Retina (tissue), 1 donor: ENCODE results near the gene GRIN3B.

Experiments used
- DNase-seq: peaks from one replicate; pipeline ENCODE4 v3.0.0-alpha.2; 2016

Gene GRIN3B

GRCh38 chr19:964761-965694 is 35.2 kb upstream of the GRIN3B start:
- DNase-seq = no peak

DNA sequence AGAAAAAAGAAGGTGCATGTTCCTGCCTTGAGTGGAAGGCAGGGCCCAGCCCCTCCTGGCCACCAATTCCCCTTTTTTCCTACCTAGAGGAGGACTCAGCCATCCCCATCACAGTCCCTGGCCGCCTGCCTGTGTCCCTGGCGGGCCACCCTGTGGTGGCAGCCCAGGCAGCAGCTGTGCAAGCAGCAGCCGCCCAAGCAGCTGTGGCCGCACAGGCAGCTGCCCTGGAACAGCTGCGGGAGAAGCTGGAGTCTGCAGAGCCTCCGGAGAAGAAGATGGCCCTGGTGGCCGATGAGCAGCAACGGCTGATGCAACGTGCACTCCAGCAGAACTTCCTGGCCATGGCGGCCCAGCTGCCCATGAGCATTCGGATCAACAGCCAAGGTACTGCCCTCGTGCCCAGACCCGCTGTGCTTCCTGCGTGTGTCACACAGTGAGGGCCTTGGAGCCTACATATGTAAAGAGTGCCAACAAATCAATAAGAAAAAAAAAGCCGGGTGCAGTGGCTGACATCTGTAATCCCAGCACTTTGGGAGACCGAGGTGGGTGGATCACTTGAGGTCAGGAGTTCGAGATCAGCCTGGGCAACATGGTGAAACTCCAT is 33.6 kb upstream of the GRIN3B start:
- no peak for DNase-seq

- DNase-seq = no peak
Observed at GRCh38 chr19:970695-971094, 29.5 kb upstream of the GRIN3B start.

DNA sequence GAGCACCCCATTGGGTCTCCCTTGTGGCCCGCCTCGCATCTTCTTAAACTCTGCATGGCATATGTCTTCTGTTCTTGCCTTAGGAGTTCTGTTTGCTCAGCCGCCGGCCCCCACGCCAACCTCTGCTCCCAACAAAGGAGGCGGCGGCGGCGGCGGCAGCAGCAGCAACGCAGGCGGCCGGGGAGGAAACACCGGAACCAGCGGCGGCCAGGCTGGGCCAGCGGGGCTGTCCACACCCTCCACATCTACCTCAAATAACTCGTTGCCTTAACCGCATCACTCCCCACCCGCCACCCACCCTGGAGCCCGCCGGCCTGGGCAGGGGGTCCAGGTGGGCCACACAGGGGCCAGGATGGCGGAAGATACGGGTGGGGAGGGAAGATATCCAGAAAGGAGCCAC is 28.4 kb upstream of the GRIN3B start:
- DNase-seq = no peak

DNA sequence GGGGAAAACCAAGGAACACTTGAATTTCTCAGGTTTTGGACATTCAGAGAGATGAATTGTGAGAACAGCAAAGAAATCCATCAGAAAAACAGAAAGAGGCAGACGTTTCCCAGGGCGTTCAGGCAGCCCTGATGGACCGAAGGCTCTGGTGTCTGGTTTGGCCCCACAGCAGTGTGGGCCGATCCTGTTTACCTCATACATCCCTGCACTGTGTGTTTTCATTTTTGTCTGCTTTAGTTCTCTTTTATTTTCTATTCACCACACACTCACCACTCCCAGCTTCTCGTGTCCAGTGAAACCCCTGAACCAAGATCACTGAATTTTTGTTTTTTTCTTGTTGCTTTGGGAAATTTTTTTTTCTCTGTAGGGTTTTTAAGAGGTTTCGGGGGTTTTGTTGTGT is 27.9 kb upstream of the GRIN3B start:
- DNase-seq = no peak

DNA sequence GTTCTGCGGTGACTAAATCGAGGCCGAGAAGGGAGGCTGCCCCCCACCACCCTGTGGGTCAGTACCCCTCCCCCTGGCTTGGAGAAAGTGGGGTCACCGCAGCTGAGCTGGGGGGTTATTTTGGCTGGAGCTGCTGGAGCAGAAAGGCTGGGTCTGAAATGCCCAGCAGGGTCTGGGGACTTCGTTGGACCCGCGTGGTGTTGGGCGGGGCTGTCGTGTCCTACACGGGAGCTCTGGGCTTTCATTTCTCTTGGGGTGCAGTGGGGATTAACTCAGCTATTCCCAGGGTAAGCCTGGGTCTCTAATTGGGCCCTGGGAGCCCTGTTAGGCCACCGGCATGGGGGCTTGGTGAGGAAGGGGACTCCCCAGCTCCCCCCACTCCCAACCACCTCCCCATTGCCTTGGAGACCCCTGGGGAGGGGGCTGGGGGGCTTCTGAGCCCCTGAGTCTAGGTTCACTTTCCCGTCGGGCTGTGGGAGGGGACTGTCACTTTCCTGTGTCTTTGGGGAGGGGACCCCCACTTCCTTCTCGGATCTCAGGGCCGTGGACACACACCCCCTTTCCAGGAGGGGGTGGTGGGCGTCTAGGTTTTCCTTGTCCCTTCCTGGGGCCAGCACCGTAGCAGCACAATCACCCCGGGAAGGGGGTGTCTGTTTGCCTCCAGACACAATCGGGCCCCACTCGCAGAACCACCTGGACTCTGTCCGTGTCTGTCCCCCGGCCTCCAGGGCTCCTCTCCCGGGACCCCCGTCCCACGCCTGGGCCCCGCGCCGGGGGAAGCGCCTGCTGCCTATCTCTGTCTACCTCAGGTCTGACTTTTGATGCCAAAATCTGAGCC is 26.3 kb upstream of the GRIN3B start:
- DNase-seq = no peak

- DNase-seq = no peak
Observed at GRCh38 chr19:974564-975257, 25.5 kb upstream of the GRIN3B start.

GRCh38 chr19:976476-976875 is 23.7 kb upstream of the GRIN3B start:
- no peak for DNase-seq

- DNase-seq = no peak
Observed at GRCh38 chr19:977058-977464, 23.2 kb upstream of the GRIN3B start.

- DNase-seq = no peak
Observed at GRCh38 chr19:979318-979741, 20.9 kb upstream of the GRIN3B start.

DNA sequence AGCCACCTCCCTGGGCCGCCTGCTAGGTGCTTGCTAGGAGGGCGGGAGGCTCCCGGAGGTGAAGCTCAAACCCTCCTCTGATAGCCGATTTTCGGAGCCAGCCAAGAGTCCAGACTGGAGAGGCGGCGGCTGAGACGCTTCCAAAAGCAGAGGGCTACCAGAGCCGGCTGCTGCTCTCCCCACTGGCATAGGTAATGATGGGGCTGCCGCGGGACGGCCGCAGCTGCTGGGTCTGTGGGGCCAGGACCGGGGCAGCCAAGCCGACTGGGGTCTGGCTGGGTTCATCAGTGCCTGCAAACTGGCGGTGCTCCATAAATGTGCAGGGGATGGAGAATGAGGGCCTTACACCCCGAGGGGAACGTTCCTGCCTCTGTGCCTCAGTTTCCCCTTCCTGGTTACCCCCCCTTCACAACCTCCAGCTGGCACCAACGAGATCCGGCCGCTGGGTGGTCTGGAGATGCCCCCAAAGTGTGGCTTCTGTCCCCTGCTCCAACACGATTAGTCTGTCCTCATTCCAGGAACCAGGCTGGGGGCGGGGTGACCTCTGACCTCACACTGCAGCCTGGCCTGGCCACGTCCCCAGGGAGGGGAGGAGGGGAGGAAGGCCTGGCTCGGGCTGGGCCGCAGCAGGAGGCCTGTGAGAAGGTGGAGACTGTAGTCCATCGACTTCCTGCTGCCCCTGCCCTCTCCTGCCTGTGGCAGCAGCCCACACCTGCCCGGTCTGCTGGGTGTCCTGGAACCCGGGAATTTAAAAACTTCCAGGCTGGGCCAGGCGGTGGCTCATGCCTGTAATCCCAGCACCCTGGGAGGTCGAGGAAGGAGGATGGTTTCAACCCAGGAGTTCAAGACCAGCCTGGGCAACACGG is 19.9 kb upstream of the GRIN3B start:
- DNase-seq = peak; percentile 42

GRCh38 chr19:982567-983170 is 17.6 kb upstream of the GRIN3B start:
- peak; percentile 89 for DNase-seq

- DNase-seq = peak; percentile 96
Observed at GRCh38 chr19:984165-984967, 15.9 kb upstream of the GRIN3B start, which contains the start of gene WDR18. Gene WDR18 (plus strand): TSS chr19:984345. CDS start chr19:984354, 9 bp downstream.

- DNase-seq = no peak
Observed at GRCh38 chr19:986083-986482, 14.1 kb upstream of the GRIN3B start.

- no peak for DNase-seq
Observed at GRCh38 chr19:988081-988480, 12.1 kb upstream of the GRIN3B start.

DNA sequence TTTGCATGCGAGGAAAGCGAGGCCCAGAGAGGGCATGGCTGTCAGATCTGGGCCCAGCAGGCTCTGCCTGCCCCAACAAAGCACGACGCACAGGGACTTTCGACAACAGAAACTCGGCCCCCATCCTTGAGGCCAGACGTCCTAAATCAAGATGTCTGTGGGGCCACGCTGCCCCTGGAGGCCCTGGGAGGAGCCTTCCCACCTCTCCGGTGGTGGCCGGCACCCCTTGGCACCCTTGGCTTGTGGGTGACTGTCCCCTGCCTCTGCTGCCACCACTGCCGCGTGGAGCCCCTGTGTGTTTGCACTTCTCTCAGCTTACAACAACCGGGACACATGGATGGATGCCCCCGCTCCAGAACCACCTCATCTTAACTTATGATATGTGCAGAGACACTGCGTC is 11.7 kb upstream of the GRIN3B start:
- DNase-seq = no peak

GRCh38 chr19:989381-990081 is 10.7 kb upstream of the GRIN3B start:
- no peak for DNase-seq

DNA sequence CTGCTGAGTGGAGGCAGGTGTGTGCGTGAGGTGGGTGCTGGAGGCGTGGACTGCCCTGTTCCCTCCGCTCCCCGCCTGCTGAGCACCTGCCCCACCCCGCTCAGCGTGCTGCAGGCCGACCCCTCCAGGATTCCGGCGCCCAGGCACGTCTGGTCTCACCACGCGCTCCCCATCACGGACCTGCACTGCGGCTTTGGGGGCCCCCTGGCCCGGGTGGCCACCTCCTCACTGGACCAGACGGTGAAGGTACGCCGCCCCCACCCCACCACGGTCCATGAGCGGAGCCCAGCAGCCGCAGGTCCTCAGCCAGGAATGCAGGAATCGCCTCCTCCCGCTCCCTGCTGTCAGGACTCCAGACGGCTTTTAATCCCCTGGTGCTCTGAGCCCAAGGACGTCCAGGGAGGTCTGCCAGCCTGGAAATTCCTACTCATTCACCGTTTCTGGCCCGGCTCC is 10.1 kb upstream of the GRIN3B start:
- no peak for DNase-seq

DNA sequence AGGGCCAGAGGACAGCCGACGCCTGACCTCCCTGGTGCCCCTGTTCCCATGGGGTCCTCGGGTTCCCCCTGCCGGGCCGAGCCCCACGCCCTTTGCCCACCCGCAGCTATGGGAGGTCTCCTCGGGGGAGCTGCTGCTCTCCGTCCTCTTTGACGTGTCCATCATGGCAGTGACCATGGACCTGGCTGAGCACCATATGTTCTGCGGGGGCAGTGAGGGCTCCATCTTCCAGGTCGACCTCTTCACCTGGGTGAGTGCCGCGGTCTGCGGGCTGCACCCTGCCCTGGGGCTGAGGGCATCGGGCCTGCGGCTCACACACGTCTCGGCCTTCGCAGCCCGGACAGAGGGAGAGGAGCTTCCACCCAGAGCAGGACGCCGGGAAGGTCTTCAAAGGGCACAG is 9.5 kb upstream of the GRIN3B start:
- no peak for DNase-seq
